ENCODE results near the gene RASIP1. TPM values are rescaled to one million over a fixed set of nuclear protein-coding genes. Genes with fewer than 3 reads are reported as not detected.
"Not testable (repeated sequence)": the region's sequence is repeated elsewhere in the genome, so short reads cannot be mapped to it uniquely, and the experiment has no call there.

Gene RASIP1
- 100 to 1,000 TPM in 1 of 4 donors, 10 to 100 TPM in 2, 1 to 10 TPM in 1; 5.9 to 105 (median 31.9) TPM for total RNA-seq

DNA sequence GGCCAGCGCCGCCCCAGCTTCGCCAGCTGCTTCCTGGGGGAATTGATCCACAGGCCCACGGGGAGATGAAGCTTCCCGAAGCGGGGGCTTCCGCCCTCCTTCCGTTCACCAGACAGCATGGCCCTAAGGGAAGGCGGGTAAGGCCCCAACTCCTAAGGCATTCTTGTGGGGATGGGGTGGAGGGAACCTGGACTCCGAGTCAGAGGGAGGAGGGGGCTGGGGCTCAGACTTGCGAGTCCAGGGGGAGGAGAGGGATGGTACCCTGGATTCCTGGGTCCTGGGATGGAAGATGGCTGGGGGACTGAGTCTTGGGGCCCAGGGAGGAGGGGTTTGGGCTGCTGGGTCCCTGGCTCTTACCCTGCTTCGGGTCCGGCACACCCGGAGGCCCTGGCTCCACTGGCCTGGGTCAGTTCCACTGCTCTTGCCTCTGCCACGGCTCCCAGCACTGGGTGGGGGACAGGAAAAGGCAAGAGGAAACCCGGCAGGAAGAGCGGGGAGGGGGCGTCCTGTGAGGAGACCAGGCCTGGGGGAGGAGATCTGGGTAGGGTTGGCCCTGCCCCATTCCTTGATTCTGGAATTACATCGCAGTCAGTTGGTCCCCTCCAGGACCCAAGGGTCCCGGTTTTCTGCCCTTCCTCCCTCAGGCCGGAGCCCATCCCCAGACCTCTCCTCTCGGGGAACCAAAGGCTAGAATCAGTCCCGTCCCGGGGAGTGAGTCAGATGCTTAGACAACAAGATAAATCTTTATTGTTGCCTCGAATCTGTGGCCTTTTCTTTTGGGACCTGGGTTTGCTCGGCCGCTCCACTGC lies at the start of gene RASIP1:
Gene RASIP1, minus strand, starts transcription at position 447 of the 809 bp plus-strand sequence. Its CDS starts 328 bp downstream, at position 119.
- Histone ChIP-seq H3K27me3 (no peaks in the 10 kb centered on the region), H3K4me3 (peak within 1 kb of the TSS; percentile 9 to 49), H3K36me3 (no peaks in the 10 kb centered on the region), H3K9me3 (no peaks in the 10 kb centered on the region), H3K4me1 (peaks cover 0 to 5% of the 10 kb centered on the region in 2 donors), H3K27ac (peak within 1 kb of the TSS; percentile 73 to 81)
- intact Hi-C loops (cut with DNase I; ENCODE audit: low total_unique reads), result no loop called here
- DNase-seq, result peak in 1 of 2 donors; percentile 69
- TF ChIP-seq CTCF (IDR thresholded peaks at IDR 0.05) (no peak), POLR2A (IDR thresholded peaks at IDR 0.05) (peak; percentile 21 to 29)

DNA sequence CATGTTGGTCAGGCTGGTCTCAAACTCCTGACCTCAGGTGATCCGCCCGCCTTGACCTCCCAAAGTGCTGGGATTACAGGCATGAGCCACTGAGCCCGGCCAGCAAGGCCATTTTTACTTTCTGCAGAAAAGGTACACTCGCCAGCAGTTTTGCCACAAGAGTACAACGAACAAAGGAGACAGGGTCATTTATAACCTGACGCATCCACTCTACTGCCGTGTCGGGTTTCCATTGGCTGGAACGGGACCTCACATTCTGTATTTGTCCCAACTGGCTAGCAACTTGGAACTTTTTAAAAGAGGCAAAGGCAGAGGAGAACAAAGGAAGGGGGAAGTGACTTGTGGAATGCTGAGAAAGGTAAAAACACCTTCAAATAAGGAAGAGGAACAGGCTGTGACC lies 46.9 kb upstream of the RASIP1 start:
- H3K27ac ChIP-seq, DNase-seq, H3K27me3 ChIP-seq, H3K4me3 ChIP-seq, H3K4me1 ChIP-seq, H3K36me3 ChIP-seq, H3K9me3 ChIP-seq: not testable (repeated sequence)
- intact Hi-C loops (cut with DNase I; ENCODE audit: low total_unique reads), result loop anchor here (10.0 kb wide), 1 partner anchor 187 kb away; no protein-coding TSS in a partner anchor

- not testable (repeated sequence) for H3K36me3 ChIP-seq, DNase-seq, H3K4me3 ChIP-seq, H3K27ac ChIP-seq, H3K27me3 ChIP-seq, H3K9me3 ChIP-seq, H3K4me1 ChIP-seq
- intact Hi-C loops (cut with DNase I; ENCODE audit: low total_unique reads), result loop anchor here (10.0 kb wide), 1 partner anchor 188 kb away; no protein-coding TSS in a partner anchor
Measured at GRCh38 chr19:48786422-48786821, 46.0 kb upstream of the RASIP1 start.

DNA sequence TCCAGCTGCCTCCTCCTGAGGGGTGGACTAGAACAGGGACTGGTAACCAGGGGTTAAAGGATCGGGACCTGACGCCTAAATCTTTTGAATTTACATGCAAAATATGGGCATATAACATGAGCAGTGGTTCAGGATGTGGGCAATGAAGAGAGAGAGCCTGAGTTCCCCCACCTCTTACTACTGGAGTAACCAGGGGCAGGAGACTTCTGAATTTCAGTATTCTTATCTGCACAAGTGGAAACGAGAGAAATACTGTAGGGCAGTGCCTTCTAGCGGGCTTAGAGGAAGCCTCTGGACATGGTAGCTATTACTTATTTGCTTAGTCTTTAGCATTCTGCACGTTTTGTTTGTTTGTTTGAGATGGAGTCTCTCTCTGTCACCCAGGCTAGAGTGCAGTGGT lies 44.1 kb upstream of the RASIP1 start:
- intact Hi-C loops (cut with DNase I; ENCODE audit: low total_unique reads), result loop anchor here (10.0 kb wide), 1 partner anchor 190 kb away; no protein-coding TSS in a partner anchor
- Histone ChIP-seq H3K36me3 (no peaks in the 10 kb centered on the region), H3K4me1 (peaks cover 0 to 2% of the 10 kb centered on the region in 2 donors), H3K4me3 (no peak overlapping the region), H3K27ac (no peak overlapping the region), H3K27me3 (no peaks in the 10 kb centered on the region), H3K9me3 (no peaks in the 10 kb centered on the region)
- peak in 1 of 4 experiments; percentile 19 for TF ChIP-seq CTCF (IDR thresholded peaks at IDR 0.05)
- no peak for TF ChIP-seq POLR2A (IDR thresholded peaks at IDR 0.05)
- DNase-seq, result no peak

DNA sequence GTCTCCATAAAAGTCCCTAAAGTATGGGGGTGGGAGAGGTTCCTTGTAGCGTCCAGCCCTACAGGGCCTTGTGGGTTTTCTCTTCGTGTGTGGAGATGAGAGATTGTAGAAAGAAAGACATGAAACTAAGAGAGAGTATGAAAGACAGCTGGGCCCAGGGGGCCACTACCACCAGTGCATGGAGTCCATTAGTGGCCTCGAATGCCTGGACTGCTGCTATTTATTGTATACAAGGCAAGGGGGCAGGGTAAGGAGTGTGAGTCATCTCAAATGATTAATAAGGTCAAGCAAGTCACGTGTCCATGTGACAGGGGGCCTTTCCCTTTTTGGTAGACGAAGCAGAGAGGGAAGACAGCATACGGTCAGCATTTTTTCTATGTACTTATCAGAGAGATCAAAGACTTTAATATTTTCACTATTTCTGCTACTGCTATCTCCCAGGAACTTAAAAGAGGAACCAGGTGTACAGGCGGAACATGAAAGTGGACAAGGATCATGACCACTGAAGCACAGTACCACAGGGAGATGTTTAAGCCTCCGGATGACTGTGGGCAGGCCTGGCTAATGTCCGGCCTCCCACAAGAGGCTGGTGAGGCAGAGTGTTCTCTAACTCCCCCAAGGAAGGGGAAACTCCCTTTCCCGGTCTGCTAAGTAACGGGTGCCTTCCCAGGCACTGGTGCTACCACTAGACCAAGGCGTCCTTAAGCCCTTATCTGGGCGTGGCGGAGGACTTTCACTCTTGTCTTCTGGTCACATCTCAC lies 40.4 kb upstream of the RASIP1 start:
- no peaks in the 10 kb centered on the region for H3K9me3 ChIP-seq
- H3K27ac ChIP-seq, result peak overlapping the region; percentile 69 to 76
- peaks cover 0 to 2% of the 10 kb centered on the region in 2 donors for H3K4me1 ChIP-seq
- H3K27me3 ChIP-seq, result no peaks in the 10 kb centered on the region
- no peak overlapping the region for H3K4me3 ChIP-seq
- no peaks in the 10 kb centered on the region for H3K36me3 ChIP-seq
- no peak for TF ChIP-seq CTCF (IDR thresholded peaks at IDR 0.05)
- no peak for TF ChIP-seq POLR2A (IDR thresholded peaks at IDR 0.05)
- intact Hi-C loops (cut with DNase I; ENCODE audit: low total_unique reads), result loop anchor here (10.0 kb wide), 1 partner anchor 194 kb away; no protein-coding TSS in a partner anchor
- DNase-seq, result peak; percentile 41 to 52

Measured in uterus (tissue), 4 donors.